Measurements from ENCODE around the gene NHP2.

NHP2 gene

GRCh38 chr5:178152491-178153444 lies 917 bp downstream of the NHP2 start:
- H3K4me3 ChIP-seq (ENCODE audit: low read length): peak overlapping the region; percentile 94
- TF ChIP-seq ZNF274 (IDR thresholded peaks at IDR 0.05; ENCODE audit: low read depth, low read length): no peak

GRCh38 chr5:178150977-178151734 lies 2.5 kb downstream of the NHP2 start:
- TF ChIP-seq ZNF274 (IDR thresholded peaks at IDR 0.05; ENCODE audit: low read depth, low read length): no peak
- H3K4me3 ChIP-seq (ENCODE audit: low read length): no peak overlapping the region

- H3K4me3 ChIP-seq (ENCODE audit: low read length): no peak overlapping the region
- no peak for TF ChIP-seq ZNF274 (IDR thresholded peaks at IDR 0.05; ENCODE audit: low read depth, low read length)
Observed at GRCh38 chr5:178149199-178149932, 4.3 kb downstream of the NHP2 start.

GRCh38 chr5:178147406-178147805 lies 6.3 kb downstream of the NHP2 start:
- no peak overlapping the region for H3K4me3 ChIP-seq (ENCODE audit: low read length)
- TF ChIP-seq ZNF274 (IDR thresholded peaks at IDR 0.05; ENCODE audit: low read depth, low read length): no peak

- no peak overlapping the region for H3K4me3 ChIP-seq (ENCODE audit: low read length)
- no peak for TF ChIP-seq ZNF274 (IDR thresholded peaks at IDR 0.05; ENCODE audit: low read depth, low read length)
Observed at GRCh38 chr5:178145965-178146820, 7.5 kb downstream of the NHP2 start.

- no peak for TF ChIP-seq ZNF274 (IDR thresholded peaks at IDR 0.05; ENCODE audit: low read depth, low read length)
Observed at GRCh38 chr5:178143901-178144300, 9.8 kb downstream of the NHP2 start.

GRCh38 chr5:178143246-178143645 lies 10.4 kb downstream of the NHP2 start:
- no peak overlapping the region for H3K4me3 ChIP-seq (ENCODE audit: low read length)
- no peak for TF ChIP-seq ZNF274 (IDR thresholded peaks at IDR 0.05; ENCODE audit: low read depth, low read length)

More at GRCh38 chr5:178143901-178144300, 9.8 kb downstream of the NHP2 start:
- no peak overlapping the region for H3K4me3 ChIP-seq (ENCODE audit: low read length)

GRCh38 chr5:178142642-178143041 lies 11.0 kb downstream of the NHP2 start:
- no peak overlapping the region for H3K4me3 ChIP-seq (ENCODE audit: low read length)
- TF ChIP-seq ZNF274 (IDR thresholded peaks at IDR 0.05; ENCODE audit: low read depth, low read length): no peak

- H3K4me3 ChIP-seq (ENCODE audit: low read length): no peak overlapping the region
- TF ChIP-seq ZNF274 (IDR thresholded peaks at IDR 0.05; ENCODE audit: low read depth, low read length): no peak
Observed at GRCh38 chr5:178141550-178141949, 12.1 kb downstream of the NHP2 start.

- no peak overlapping the region for H3K4me3 ChIP-seq (ENCODE audit: low read length)
- TF ChIP-seq ZNF274 (IDR thresholded peaks at IDR 0.05; ENCODE audit: low read depth, low read length): no peak
Observed at GRCh38 chr5:178137991-178138390, 15.7 kb downstream of the NHP2 start.

GRCh38 chr5:178136990-178137389 lies 16.7 kb downstream of the NHP2 start:
- no peak overlapping the region for H3K4me3 ChIP-seq (ENCODE audit: low read length)
- no peak for TF ChIP-seq ZNF274 (IDR thresholded peaks at IDR 0.05; ENCODE audit: low read depth, low read length)

GRCh38 chr5:178131446-178131996 lies 22.2 kb downstream of the NHP2 start:
- H3K4me3 ChIP-seq (ENCODE audit: low read length): peak overlapping the region; percentile 70
- TF ChIP-seq ZNF274 (IDR thresholded peaks at IDR 0.05; ENCODE audit: low read depth, low read length): no peak

Data from GM08714 (cell line).